Measurements from ENCODE around the gene SURF4. TPM values are rescaled to one million over a fixed set of nuclear protein-coding genes. Genes with fewer than 3 reads are reported as not detected.

The SURF4 gene
- total and polyA plus RNA-seq, 2 of the 13 experiments (the other 11 are each of a cell fraction or from before 2014, with no cell fraction given) = 220 to 265 TPM

DNA sequence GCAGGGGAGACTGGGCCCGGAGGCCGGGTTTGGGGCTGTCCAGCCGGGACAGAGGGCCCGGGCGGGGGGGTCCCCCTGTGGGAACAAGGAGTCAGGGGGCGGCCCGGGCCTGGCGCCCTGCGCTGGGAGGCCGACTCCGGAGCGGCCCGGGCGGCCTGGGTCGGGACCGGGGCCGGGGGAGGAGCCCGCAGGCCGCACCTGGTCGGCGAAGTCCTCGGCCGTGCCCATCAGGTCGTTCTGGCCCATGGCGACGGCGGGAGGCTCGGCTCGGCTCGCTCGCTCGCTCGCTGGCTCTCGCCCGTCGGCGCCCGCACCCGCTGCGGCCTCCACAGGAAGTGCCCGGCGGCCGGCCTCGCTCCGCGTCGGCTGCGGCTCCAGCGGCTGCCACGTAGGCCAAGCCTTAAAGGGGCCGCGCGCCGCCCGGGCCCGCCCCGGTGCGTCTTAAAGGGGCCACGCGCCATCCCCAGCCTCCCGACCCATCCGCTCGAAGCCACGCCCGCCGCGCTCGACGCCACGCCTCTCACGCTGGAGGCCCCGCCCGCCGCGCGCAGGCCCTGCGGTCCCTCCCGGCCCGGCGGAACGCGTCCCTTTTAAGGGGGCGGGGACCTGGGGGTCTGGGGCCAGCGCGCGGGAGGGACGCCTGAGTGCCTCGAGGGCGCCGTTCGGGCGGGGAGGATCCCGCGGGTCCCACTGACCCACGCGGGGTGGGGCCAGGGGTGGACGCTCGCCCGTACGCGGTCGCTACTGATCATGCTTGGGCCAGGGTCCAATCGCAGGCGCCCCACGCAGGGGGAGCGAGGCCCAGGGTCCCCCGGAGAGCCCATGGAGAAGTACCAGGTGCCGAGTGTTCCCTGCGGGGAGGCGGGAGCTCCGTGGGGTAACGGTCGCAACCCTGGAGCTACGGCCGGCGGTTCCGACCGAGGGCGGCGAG lies at the start of gene SURF4, which contains the start of gene STKLD1 (continued):
- TF ChIP-seq RBFOX2 (IDR thresholded peaks at IDR 0.05; ENCODE audit: low read depth, low read length) = peak; percentile 95
- no peak for TF ChIP-seq ZBTB25 (CRISPR knock-in tag; IDR thresholded peaks at IDR 0.05)
- TF ChIP-seq ATAD3A (CRISPR knock-in tag; IDR thresholded peaks at IDR 0.05) = no peak
- TF ChIP-seq PHB2 (IDR thresholded peaks at IDR 0.05; ENCODE audit: partially characterized antibody) = no peak
- TF ChIP-seq FOXC1 (CRISPR knock-in tag; IDR thresholded peaks at IDR 0.05; ENCODE audit: borderline replicate concordance) = no peak
- TF ChIP-seq, protein P1, sequence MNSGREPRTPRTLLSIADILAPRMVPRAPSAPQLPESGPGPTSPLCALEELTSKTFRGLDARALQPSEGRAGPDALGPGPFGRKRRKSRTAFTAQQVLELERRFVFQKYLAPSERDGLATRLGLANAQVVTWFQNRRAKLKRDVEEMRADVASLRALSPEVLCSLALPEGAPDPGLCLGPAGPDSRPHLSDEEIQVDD (CRISPR knock-in tag; IDR thresholded peaks at IDR 0.05; ENCODE audit: borderline replicate concordance) = no peak
- no peak for TF ChIP-seq ZNF280D (CRISPR knock-in tag; IDR thresholded peaks at IDR 0.05)
- TF ChIP-seq ZFYVE20 (CRISPR knock-in tag; IDR thresholded peaks at IDR 0.05; ENCODE audit: borderline replicate concordance, low read depth) = no peak
- no peak for TF ChIP-seq POLR2AphosphoS2 (IDR thresholded peaks at IDR 0.05; ENCODE audit: low read depth, low read length)
- TF ChIP-seq POGK (CRISPR knock-in tag; conservative IDR thresholded peaks at IDR 0.05) = no peak; the same call in 1 of the 2 replicates
- TF ChIP-seq ZNF841 (CRISPR knock-in tag; IDR thresholded peaks at IDR 0.05; ENCODE audit: borderline replicate concordance) = peak; percentile 34; the same call in 1 of the 2 replicates
- TF ChIP-seq KAT2B (IDR thresholded peaks at IDR 0.05; ENCODE audit: borderline replicate concordance, low read depth, low read length) = no peak
- peak; percentile 66; the same call in 1 of the 2 replicates for TF ChIP-seq RNF2 (conservative IDR thresholded peaks at IDR 0.05; ENCODE audit: low read depth)
- TF ChIP-seq, protein P2, sequence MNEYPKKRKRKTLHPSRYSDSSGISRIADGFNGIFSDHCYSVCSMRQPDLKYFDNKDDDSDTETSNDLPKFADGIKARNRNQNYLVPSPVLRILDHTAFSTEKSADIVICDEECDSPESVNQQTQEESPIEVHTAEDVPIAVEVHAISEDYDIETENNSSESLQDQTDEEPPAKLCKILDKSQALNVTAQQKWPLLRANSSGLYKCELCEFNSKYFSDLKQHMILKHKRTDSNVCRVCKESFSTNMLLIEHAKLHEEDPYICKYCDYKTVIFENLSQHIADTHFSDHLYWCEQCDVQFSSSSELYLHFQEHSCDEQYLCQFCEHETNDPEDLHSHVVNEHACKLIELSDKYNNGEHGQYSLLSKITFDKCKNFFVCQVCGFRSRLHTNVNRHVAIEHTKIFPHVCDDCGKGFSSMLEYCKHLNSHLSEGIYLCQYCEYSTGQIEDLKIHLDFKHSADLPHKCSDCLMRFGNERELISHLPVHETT (CRISPR knock-in tag; conservative IDR thresholded peaks at IDR 0.05) = no peak; the same call in none of the 2 replicates
- TF ChIP-seq ZNF780A (CRISPR knock-in tag; IDR thresholded peaks at IDR 0.05) = no peak
- peak; percentile 88 for TF ChIP-seq ATF7-NPFF (CRISPR knock-in tag; IDR thresholded peaks at IDR 0.05; ENCODE audit: low read depth)
- no peak for TF ChIP-seq ZNF460 (CRISPR knock-in tag; IDR thresholded peaks at IDR 0.05; ENCODE audit: borderline replicate concordance)
- TF ChIP-seq ISL2 (CRISPR knock-in tag; IDR thresholded peaks at IDR 0.05) = no peak
- no peak for TF ChIP-seq U2AF2 (IDR thresholded peaks at IDR 0.05; ENCODE audit: low read depth, low read length)
- TF ChIP-seq ZNF510 (CRISPR knock-in tag; IDR thresholded peaks at IDR 0.05; ENCODE audit: low read depth) = no peak; the same call in 1 of the 2 replicates
- TF ChIP-seq SALL1 (CRISPR knock-in tag; IDR thresholded peaks at IDR 0.05) = peak; percentile 80
- TF ChIP-seq ZNF564 (CRISPR knock-in tag; IDR thresholded peaks at IDR 0.05) = no peak
